Brain microvascular endothelial cell (primary cell): ENCODE measurements around the gene GJA3.

Experiments used
- DNase-seq: peaks from one replicate; pipeline ENCODE4 v3.0.0-alpha.2; 2020
- H3K27ac ChIP-seq: fragments of 250-450 bp; sonication (Bioruptor Pico); 2 replicates; pipeline ENCODE4 v1.5.1; 2020; ENCODE audit warnings: mild to moderate bottlenecking, moderate library complexity
- H3K27me3 ChIP-seq: fragments of 250-450 bp; sonication (Bioruptor Pico); replicated peaks from 2 replicates; pipeline ENCODE4 v1.5.1; 2020; ENCODE audit warnings: mild to moderate bottlenecking
- H3K36me3 ChIP-seq: fragments of 250-450 bp; sonication (Bioruptor Pico); replicated peaks from 2 replicates; pipeline ENCODE4 v1.5.1; 2020; ENCODE audit warnings: mild to moderate bottlenecking
- H3K4me3 ChIP-seq: 2 replicates; pipeline ENCODE4 v1.5.1; 2011; ENCODE audit warnings: low read depth, mild to moderate bottlenecking, control low read depth, low read length, moderate library complexity
- in situ Hi-C: cut with HindIII; loops from 2 replicates; pipeline ENCODE4 v1.10.0; 2017; ENCODE audit warnings: low sequenced_read_pairs, low pct_ligation_motif_present
- TF ChIP-seq, protein P1 (sequence below): IDR thresholded peaks from 2 replicates; pipeline ENCODE4 v1.5.1; 2011; ENCODE audit warnings: low read depth, mild to moderate bottlenecking, moderate library complexity, low read length, control low read depth, inconsistent platforms; ENCODE audit errors: missing control alignments

Gene GJA3

DNA sequence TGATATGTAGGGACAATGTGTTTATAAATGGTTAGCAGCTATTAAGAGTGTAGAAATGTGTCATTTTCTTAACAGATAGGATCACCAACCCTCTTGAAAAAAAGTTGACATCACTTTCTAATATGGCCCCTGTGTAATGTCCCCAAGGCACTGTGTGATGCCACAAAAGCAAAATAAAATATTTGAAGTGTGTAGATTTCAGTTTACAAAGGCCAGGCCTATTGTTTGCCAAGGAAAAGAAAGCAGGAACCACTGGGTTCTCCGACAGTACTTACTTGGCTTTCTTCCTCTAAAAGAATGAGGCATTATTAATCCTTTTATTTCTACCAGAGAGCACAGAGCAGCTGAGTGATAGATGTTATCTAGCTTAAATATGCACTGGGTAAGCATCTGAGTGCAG is 10.5 kb upstream of the GJA3 start:
- in situ Hi-C loops = no loop called here
- H3K4me3 ChIP-seq = no peak overlapping the region
- H3K27ac ChIP-seq = no peak overlapping the region
- DNase-seq = no peak
- TF ChIP-seq, protein P1, sequence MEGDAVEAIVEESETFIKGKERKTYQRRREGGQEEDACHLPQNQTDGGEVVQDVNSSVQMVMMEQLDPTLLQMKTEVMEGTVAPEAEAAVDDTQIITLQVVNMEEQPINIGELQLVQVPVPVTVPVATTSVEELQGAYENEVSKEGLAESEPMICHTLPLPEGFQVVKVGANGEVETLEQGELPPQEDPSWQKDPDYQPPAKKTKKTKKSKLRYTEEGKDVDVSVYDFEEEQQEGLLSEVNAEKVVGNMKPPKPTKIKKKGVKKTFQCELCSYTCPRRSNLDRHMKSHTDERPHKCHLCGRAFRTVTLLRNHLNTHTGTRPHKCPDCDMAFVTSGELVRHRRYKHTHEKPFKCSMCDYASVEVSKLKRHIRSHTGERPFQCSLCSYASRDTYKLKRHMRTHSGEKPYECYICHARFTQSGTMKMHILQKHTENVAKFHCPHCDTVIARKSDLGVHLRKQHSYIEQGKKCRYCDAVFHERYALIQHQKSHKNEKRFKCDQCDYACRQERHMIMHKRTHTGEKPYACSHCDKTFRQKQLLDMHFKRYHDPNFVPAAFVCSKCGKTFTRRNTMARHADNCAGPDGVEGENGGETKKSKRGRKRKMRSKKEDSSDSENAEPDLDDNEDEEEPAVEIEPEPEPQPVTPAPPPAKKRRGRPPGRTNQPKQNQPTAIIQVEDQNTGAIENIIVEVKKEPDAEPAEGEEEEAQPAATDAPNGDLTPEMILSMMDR = no peak
- peaks cover 14% of the 10 kb centered on the region for H3K27me3 ChIP-seq
- H3K36me3 ChIP-seq = no peaks in the 10 kb centered on the region

- Histone ChIP-seq H3K27ac (no peak overlapping the region), H3K36me3 (no peaks in the 10 kb centered on the region), H3K4me3 (no peak overlapping the region), H3K27me3 (peaks cover 15% of the 10 kb centered on the region)
- in situ Hi-C loops = no loop called here
- TF ChIP-seq, protein P1 = no peak
- DNase-seq = no peak
These were observed 10.1 kb upstream of the GJA3 start for GRCh38 chr13:20170921-20171320.

GRCh38 chr13:20168396-20168795 is 7.5 kb upstream of the GJA3 start:
- DNase-seq = no peak
- TF ChIP-seq, protein P1 = no peak
- Histone ChIP-seq H3K27me3 (peaks cover 12% of the 10 kb centered on the region), H3K36me3 (no peaks in the 10 kb centered on the region), H3K27ac (no peak overlapping the region), H3K4me3 (no peak overlapping the region)
- in situ Hi-C loops = no loop called here

GRCh38 chr13:20165417-20166257 is 4.8 kb upstream of the GJA3 start:
- Histone ChIP-seq H3K36me3 (no peaks in the 10 kb centered on the region), H3K27ac (no peak overlapping the region), H3K4me3 (no peak overlapping the region), H3K27me3 (peaks cover 24% of the 10 kb centered on the region)
- TF ChIP-seq, protein P1 = no peak
- DNase-seq = no peak
- in situ Hi-C loops = no loop called here

- Histone ChIP-seq H3K27me3 (peaks cover 41% of the 10 kb centered on the region), H3K4me3 (no peak overlapping the region), H3K27ac (no peak overlapping the region), H3K36me3 (no peaks in the 10 kb centered on the region)
- DNase-seq = no peak
- TF ChIP-seq, protein P1 = no peak
- in situ Hi-C loops = no loop called here
These were observed 1.1 kb upstream of the GJA3 start for GRCh38 chr13:20161951-20162300.

GRCh38 chr13:20161275-20161950 is 561 bp upstream of the GJA3 start:
- TF ChIP-seq, protein P1 = no peak
- peaks cover 37% of the 10 kb centered on the region for H3K27me3 ChIP-seq
- in situ Hi-C loops = no loop called here
- no peaks in the 10 kb centered on the region for H3K36me3 ChIP-seq
- peak overlapping the region; percentile 48 for H3K4me3 ChIP-seq
- no peak for DNase-seq
- no peak overlapping the region for H3K27ac ChIP-seq
